Activated CD8-positive, alpha-beta memory T cell treated with anti-CD3 and anti-CD28 coated beads for 24 hours (primary cell): ENCODE results near the gene CCDC9B.

ENCODE experiments used
- DNase-seq: peaks from one replicate; pipeline ENCODE4 v3.0.0-alpha.2; 2020

Gene CCDC9B

GRCh38 chr15:40286061-40286532, 54.6 kb downstream of the CCDC9B start:
- no peak for DNase-seq

DNA sequence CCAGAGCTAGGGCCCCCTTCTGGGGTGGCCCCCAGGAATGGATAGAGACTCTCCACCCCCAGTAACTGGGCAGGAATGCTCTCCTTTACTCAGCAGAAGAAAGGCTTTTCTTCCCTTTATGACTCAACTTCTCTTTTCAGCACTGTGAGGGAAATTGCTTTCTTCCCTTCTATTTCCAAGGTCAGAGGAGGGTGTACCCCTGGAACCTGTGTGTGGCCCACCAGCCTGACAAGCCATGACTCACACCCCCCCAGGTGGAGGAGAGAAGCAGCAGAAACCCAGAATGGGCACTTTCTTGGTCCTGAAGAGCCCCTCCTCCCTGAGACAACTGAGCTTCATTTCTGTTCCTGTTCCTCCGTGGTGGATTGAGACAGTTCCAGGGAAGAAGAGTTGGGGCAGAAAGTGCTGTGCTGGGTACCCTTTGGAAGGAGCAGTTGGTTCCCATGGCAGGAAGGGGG, 55.2 kb downstream of the CCDC9B start:
- no peak for DNase-seq

GRCh38 chr15:40285151-40285550, 55.6 kb downstream of the CCDC9B start:
- DNase-seq = no peak

DNA sequence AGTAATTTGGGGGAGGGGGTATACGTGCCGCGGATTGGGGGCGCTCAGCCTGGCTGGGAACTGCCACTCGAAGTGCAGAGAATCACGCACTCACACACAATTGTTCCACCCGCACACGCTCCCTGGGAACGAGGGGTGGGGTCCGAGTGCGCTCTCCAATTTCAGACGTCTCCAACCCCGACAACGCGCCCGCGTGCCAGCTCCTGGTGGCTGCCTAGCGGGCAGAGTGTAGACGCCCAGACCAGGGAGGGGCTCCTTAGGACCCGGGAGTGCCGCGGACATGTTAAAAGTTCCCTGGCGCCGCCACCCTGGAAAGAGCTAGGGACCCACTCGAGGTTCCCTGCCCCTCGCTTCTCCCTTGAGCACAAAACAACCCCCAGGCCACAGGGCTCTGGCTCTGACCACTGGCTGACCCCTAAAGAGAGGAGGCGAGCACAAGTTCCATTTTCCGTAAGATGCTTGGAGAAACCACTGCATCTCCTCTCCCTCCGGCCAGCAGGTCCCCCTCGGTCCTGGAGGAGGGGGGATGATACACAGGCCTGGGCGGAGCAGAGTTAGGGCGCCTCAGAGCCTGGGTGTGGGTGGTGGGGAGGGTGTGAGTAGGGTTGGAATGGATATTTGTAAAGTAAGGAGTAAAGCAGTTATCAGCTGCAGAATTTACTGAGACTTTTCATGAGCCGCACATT, 57.0 kb downstream of the CCDC9B start:
- no peak for DNase-seq

DNA sequence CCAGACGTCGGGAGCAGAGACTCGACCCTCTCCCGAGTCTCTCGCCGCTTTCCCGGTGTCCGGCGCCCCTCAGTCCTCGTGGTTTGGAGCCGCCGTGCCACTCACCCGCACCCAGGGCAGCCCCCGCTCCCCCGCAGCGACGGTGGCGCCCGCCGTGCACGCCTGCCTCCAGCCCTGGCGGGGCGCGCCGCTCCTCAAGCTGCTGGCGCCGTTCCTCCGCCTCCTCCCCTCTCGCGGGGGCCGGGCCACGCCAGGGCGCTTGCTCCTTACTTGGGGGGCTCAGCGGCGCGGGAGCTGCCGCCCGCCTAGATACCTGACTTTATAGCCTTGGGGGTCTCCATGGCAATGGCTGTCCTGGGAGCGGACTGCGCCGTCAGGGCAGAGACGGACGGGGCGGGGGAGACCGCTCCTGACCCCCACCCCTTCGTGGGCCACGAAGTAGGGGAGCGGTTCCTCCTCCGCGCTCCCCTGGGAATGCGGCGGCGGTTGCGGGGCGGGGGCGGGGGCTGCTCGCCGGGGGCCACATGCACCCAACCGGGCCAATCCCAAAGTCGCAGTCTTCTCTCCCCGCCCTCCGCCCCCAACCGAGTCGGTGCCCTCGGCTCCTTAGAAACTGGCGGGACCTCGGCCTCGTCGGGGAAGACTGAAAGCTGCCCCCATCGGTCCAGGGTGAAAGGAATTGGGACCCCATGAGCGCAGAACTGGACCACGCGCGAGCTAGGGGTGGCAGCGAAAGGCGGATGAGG, 57.7 kb downstream of the CCDC9B start, which contains the start of gene ANKRD63:
Gene ANKRD63, minus strand, starts transcription at position 196 of the 746 bp plus-strand sequence. CDS start 478 bp downstream, outside the sequence.
- DNase-seq = peak; percentile 83

GRCh38 chr15:40282147-40282868, 58.4 kb downstream of the CCDC9B start:
- no peak for DNase-seq

GRCh38 chr15:40281801-40282146, 59.0 kb downstream of the CCDC9B start:
- DNase-seq = no peak
